Measurements from ENCODE around the gene RAB3C.

Gene RAB3C

DNA sequence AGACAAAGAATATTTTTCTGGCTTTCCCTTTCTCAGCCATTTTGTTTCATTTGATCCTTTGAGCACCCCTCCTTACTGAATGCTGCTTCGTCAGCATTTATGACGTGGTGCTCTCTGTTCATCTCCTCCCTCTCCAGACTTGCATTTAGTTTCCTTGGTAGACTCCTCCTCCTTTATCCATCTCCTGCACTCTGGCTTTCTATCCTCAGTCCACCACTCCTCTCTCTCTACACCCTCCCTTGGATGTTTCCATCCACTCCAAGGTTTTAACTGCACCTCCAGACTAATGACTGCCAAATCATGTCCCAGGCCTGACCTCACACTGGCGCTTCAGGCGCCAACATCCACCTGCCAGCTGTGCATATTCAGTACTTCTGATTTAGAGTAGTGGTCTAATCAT is 245.4 kb downstream of the RAB3C start:
- no peak for DNase-seq (ENCODE audit: low spot score)
- TF ChIP-seq CTCF (IDR thresholded peaks at IDR 0.05; ENCODE audit: extremely low read depth, missing control alignments): no peak

DNA sequence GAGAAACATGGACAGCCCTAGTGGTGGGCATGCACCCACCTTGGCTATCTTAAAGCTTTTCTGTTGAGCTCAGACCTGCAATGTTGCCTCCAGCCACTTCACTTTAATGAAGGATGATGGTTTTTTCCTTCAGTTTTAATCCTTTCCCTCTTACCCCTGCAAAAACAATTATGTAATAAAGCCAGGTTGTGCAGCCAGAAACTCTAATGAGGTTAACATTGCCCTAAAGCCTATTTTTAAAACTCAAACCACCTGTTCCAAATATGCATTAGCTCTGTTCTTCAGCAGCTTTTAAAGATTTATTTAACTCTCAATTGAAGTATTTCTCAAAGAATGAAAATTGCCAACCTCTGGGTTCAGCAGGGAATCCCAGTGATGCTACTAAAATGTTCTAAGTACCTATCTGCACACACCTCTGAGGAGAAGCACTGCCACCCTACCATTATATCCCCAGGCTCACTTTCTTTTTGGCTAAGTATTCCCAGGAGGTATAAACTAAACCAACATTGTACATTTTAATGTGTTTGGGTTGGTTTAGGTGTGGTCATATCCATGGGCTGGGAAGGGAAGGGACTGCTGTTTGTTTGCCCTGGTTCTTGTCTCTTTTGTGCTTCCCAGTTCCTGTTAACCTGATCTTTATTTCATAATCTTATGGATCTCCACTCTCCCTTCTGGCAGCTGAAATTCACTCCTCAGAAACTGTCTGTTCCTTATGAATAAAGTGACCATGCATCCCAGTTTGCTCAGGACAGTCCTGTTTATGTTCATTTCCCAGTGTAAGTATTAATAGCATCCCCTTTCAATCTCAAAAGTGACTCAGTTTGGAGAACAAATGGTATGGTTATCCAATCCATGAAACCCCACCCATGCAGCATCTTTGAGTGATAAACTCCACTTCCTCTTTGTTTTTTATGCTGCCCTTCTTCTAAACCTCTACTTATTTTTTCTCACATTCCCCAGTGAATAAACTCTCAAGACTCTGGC is 251.7 kb downstream of the RAB3C start:
- no peak for DNase-seq (ENCODE audit: low spot score)
- TF ChIP-seq CTCF (IDR thresholded peaks at IDR 0.05; ENCODE audit: extremely low read depth, missing control alignments): no peak

GRCh38 chr5:58836351-58836750 is 253.5 kb downstream of the RAB3C start:
- DNase-seq (ENCODE audit: low spot score): no peak
- no peak for TF ChIP-seq CTCF (IDR thresholded peaks at IDR 0.05; ENCODE audit: extremely low read depth, missing control alignments)

GRCh38 chr5:58838729-58839128 is 255.9 kb downstream of the RAB3C start:
- no peak for TF ChIP-seq CTCF (IDR thresholded peaks at IDR 0.05; ENCODE audit: extremely low read depth, missing control alignments)
- no peak for DNase-seq (ENCODE audit: low spot score)

GRCh38 chr5:58842852-58843251 is 260.0 kb downstream of the RAB3C start:
- DNase-seq (ENCODE audit: low spot score): no peak
- TF ChIP-seq CTCF (IDR thresholded peaks at IDR 0.05; ENCODE audit: extremely low read depth, missing control alignments): no peak

DNA sequence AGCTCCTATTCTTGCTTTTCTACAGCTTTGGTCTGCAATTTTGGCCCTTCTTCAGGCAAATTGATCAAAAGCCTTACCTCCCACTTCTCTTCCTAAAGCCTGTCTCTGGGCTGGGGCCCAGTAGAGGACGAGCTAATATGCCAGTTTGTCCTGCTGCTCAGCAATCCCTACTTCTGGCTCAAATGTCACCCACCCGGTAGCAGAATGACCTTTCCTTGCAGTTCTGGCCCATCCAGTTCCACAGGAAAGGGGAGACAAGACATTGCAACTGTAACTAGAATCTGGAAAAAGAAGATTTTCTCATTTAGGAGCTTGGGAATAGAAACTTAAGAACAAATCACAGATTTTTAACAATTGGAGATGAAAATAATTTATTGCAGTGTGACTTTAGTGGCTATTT is 261.5 kb downstream of the RAB3C start:
- no peak for TF ChIP-seq CTCF (IDR thresholded peaks at IDR 0.05; ENCODE audit: extremely low read depth, missing control alignments)
- no peak for DNase-seq (ENCODE audit: low spot score)

GRCh38 chr5:58847041-58847440 is 264.2 kb downstream of the RAB3C start:
- no peak for TF ChIP-seq CTCF (IDR thresholded peaks at IDR 0.05; ENCODE audit: extremely low read depth, missing control alignments)
- DNase-seq (ENCODE audit: low spot score): no peak

All from GM20000 (cell line).